Thymus (tissue), 14 donors: ENCODE results near the gene CWF19L1. TPM values are rescaled to one million over a fixed set of nuclear protein-coding genes. Genes with fewer than 3 reads are reported as not detected.
"Not testable (repeated sequence)": the region's sequence is repeated elsewhere in the genome, so short reads cannot be mapped to it uniquely, and the experiment has no call there.

ENCODE experiments used
- DNase-seq, 9 donors: peaks; one replicate each; pipeline ENCODE4 v3.0.0-alpha.2; 2013; ENCODE audit warnings: low spot score in 9 of 9, low read depth in 6 of 9, missing footprints in 1 of 9
- H3K27ac ChIP-seq, 2 donors: one replicate each; pipeline ENCODE4 v1.5.1; 2013; ENCODE audit warnings: control low read depth in 1 of 2, low read depth in 1 of 2, low read length in 1 of 2, mild to moderate bottlenecking in 1 of 2, moderate library complexity in 1 of 2
- H3K27me3 ChIP-seq, 2 donors: one replicate each; pipeline ENCODE4 v1.5.1; 2013; ENCODE audit warnings: low read length in 1 of 2; ENCODE audit not compliant: control insufficient read depth in 2 of 2, insufficient read depth in 1 of 2
- H3K36me3 ChIP-seq, 2 donors: one replicate each; pipeline ENCODE4 v1.5.1; 2013; ENCODE audit warnings: low read length in 1 of 2, mild to moderate bottlenecking in 1 of 2, moderate library complexity in 1 of 2; ENCODE audit not compliant: control insufficient read depth in 2 of 2, insufficient read depth in 2 of 2
- H3K4me1 ChIP-seq, 2 donors: one replicate each; pipeline ENCODE4 v1.5.1; 2013; ENCODE audit warnings: low read length in 2 of 2; ENCODE audit not compliant: control insufficient read depth in 2 of 2, insufficient read depth in 2 of 2
- H3K4me3 ChIP-seq, 2 donors: one replicate each; pipeline ENCODE4 v1.5.1; 2013; ENCODE audit warnings: low read length in 2 of 2, control low read depth in 1 of 2, mild to moderate bottlenecking in 1 of 2
- H3K9me3 ChIP-seq, 2 donors: one replicate each; pipeline ENCODE4 v1.5.1; 2013; ENCODE audit warnings: low read length in 1 of 2, mild to moderate bottlenecking in 1 of 2; ENCODE audit not compliant: control insufficient read depth in 2 of 2, insufficient read depth in 1 of 2
- WGBS: extraction: QIAGEN DNeasy Blood & Tissue Kit; methylation state at CpG from one replicate; pipeline ENCODE4 v1.1.7; 2013; 5-methylcytosine and 5-hydroxymethylcytosine counted together
- long read RNA-seq, 10 donors: transcript quantifications; one replicate each; lab custom pipeline, GENCODE V29; 2026
- polyA plus RNA-seq: library from polyadenylated mRNA; stranded (reverse); fragments of 200-250 nt; gene quantifications from one replicate; pipeline ENCODE4 v1.2.3, GENCODE V29; 2013
- total RNA-seq: library from RNA; stranded (reverse); fragments of 120-200 nt; gene quantifications from one replicate; pipeline ENCODE4 v1.2.4, GENCODE V29; 2013
- donor health status: healthy.

Gene CWF19L1
- total RNA-seq = 44.1 TPM
- polyA plus RNA-seq = 47.5 TPM
- long read RNA-seq, donor 1, partial matches to known transcripts = 0 of 1 reads
- long read RNA-seq, donor 1, other reads (novel, unspliced or antisense) = 0 of 1 reads
- long read RNA-seq, donor 2 = 0 reads
- long read RNA-seq, donor 3, partial matches to known transcripts = 0 of 2 reads
- long read RNA-seq, donor 3, other reads (novel, unspliced or antisense) = 0 of 2 reads
- long read RNA-seq, donor 4, partial matches to known transcripts = 9 of 10 reads
- long read RNA-seq, donor 4, other reads (novel, unspliced or antisense) = 0 of 10 reads
- long read RNA-seq, donor 5, partial matches to known transcripts = 0 of 2 reads
- long read RNA-seq, donor 5, other reads (novel, unspliced or antisense) = 0 of 2 reads
- long read RNA-seq, donor 6 = 0 reads
- long read RNA-seq, donor 7, transcript CWF19L1-201 (14 exons, 1,815 nt) = major isoform, 5 of 5 reads
- long read RNA-seq, donor 7, partial matches to known transcripts = 0 of 5 reads
- long read RNA-seq, donor 7, other reads (novel, unspliced or antisense) = 0 of 5 reads
- long read RNA-seq, donor 8 = 0 reads
- long read RNA-seq, donor 9, partial matches to known transcripts = 0 of 3 reads
- long read RNA-seq, donor 9, other reads (novel, unspliced or antisense) = 0 of 3 reads
- long read RNA-seq, donor 10, partial matches to known transcripts = 0 of 1 reads
- long read RNA-seq, donor 10, other reads (novel, unspliced or antisense) = 0 of 1 reads

- Histone ChIP-seq H3K4me1 (peaks cover 12 to 13% of the 10 kb centered on the region in 2 donors), H3K4me3 (peak within 1 kb of the TSS; percentile 99 to 100), H3K27ac (peak within 1 kb of the TSS; percentile 68 to 80), H3K9me3 (no peaks in the 10 kb centered on the region), H3K27me3 (no peaks in the 10 kb centered on the region), H3K36me3 (peaks cover 0 to 3% of the 10 kb centered on the region in 2 donors)
- 3% methylated on average over 49 of the region's 49 CpGs for WGBS
- DNase-seq = peak; percentile 58 to 88 (median 76)
Measured at GRCh38 chr10:100267239-100268104, at the start of gene CWF19L1. Gene CWF19L1, minus strand, starts transcription at chr10:100267638. Its CDS starts 45 bp downstream, at chr10:100267593.

DNA sequence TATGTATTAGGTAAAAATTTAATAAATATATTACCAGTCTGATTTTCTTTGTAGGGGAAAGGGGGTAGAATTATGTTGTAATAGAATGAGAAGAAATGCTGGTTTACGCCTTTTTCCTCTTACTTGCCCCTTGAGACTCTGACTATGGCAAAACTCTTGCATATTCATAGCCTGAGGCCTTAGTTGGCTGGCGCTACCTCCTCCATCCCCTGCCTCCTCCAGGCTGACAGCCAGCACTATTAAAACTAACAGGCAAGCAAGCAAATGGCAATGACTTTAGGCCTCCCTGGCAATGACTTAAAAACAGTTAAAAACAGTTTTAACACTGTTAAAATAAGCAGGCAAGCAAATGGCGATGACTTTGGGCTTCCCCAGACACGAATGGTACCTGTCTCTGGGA is 48.2 kb upstream of the CWF19L1 start:
- WGBS = 97% methylated on average over 4 of the region's 4 CpGs

GRCh38 chr10:100311298-100311697 is 43.9 kb upstream of the CWF19L1 start:
- Histone ChIP-seq H3K27me3 (peaks cover 2 to 13% of the 10 kb centered on the region in 2 donors), H3K9me3 (no peaks in the 10 kb centered on the region), H3K27ac (no peak overlapping the region), H3K4me1 (no peaks in the 10 kb centered on the region), H3K4me3 (no peak overlapping the region), H3K36me3 (no peaks in the 10 kb centered on the region)
- WGBS = 95% methylated on average over 4 of the region's 4 CpGs
- DNase-seq = no peak

More for the DNA sequence above, 48.2 kb upstream of the CWF19L1 start:
- DNase-seq = no peak
- Histone ChIP-seq H3K27me3 (peaks cover 2 to 15% of the 10 kb centered on the region in 2 donors), H3K4me1 (no peaks in the 10 kb centered on the region), H3K4me3 (no peak overlapping the region), H3K9me3 (no peaks in the 10 kb centered on the region), H3K36me3 (no peaks in the 10 kb centered on the region), H3K27ac (no peak overlapping the region)

DNA sequence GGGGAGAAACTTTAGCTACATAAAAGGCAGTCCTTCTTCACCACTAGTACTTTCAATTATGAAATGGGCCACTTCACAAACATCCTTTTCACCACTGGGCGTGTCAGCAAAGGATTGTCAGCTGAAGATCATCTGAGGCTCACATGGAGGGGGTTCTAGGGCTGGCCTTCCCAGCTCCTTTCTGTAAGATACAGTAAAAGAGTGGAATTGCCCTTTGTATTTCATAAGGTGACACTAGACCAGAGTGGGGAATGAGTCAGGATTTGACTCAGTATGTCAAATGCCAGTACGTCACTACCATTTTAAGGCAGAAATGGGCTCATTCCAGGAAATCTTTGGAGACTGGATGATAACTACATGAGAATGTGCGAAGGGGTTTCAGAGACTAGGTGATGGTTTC is 40.2 kb upstream of the CWF19L1 start:
- H3K27me3 ChIP-seq = peaks cover 0 to 23% of the 10 kb centered on the region in 2 donors
- no peak for DNase-seq
- no peak overlapping the region for H3K27ac ChIP-seq
- H3K4me1 ChIP-seq = no peaks in the 10 kb centered on the region
- H3K36me3 ChIP-seq = no peaks in the 10 kb centered on the region
- H3K9me3 ChIP-seq = no peaks in the 10 kb centered on the region
- H3K4me3 ChIP-seq = no peak overlapping the region
- 98% methylated on average over 3 of the region's 3 CpGs for WGBS

DNA sequence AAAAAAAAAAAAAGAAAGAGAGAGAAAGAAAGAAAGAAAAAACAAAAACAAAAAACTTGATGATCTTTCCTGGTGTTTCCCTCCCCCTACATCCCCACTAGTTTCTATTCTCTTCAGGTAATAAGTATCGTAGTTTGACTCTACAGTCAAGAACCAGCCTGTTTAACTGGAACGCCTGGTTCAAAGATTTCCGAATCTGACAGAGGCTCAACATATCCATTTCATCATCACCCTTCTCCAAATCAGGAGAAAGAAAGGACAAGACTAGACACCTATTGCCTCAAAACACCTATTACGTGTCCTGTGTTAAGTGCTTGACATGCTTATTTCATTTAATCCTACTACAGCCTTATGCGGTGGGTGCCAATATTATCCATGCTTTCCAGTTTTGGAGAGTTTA is 39.4 kb upstream of the CWF19L1 start:
- WGBS = 94% methylated on average over 5 of the region's 5 CpGs
- Histone ChIP-seq H3K27ac (no peak overlapping the region), H3K36me3 (no peaks in the 10 kb centered on the region), H3K9me3 (no peaks in the 10 kb centered on the region), H3K4me1 (no peaks in the 10 kb centered on the region), H3K27me3 (peaks cover 0 to 18% of the 10 kb centered on the region in 2 donors), H3K4me3 (no peak overlapping the region)
- no peak for DNase-seq

GRCh38 chr10:100304414-100304813 is 37.0 kb upstream of the CWF19L1 start:
- no peak overlapping the region for H3K27ac ChIP-seq
- H3K27me3 ChIP-seq = peaks cover 0 to 11% of the 10 kb centered on the region in 2 donors
- no peaks in the 10 kb centered on the region for H3K36me3 ChIP-seq
- H3K9me3 ChIP-seq = no peaks in the 10 kb centered on the region
- H3K4me1 ChIP-seq = no peaks in the 10 kb centered on the region
- 95% methylated on average over 3 of the region's 3 CpGs for WGBS
- no peak for DNase-seq
- H3K4me3 ChIP-seq = no peak overlapping the region

GRCh38 chr10:100303724-100304319 is 36.4 kb upstream of the CWF19L1 start:
- DNase-seq = no peak
- no peak overlapping the region for H3K4me3 ChIP-seq
- H3K4me1 ChIP-seq = no peaks in the 10 kb centered on the region
- H3K27me3 ChIP-seq = peaks cover 0 to 10% of the 10 kb centered on the region in 2 donors
- no peaks in the 10 kb centered on the region for H3K9me3 ChIP-seq
- WGBS = 41% methylated on average over 7 of the region's 7 CpGs
- H3K36me3 ChIP-seq = no peaks in the 10 kb centered on the region
- no peak overlapping the region for H3K27ac ChIP-seq

- not testable (repeated sequence) for H3K4me1 ChIP-seq, H3K36me3 ChIP-seq, DNase-seq, H3K27ac ChIP-seq, H3K4me3 ChIP-seq, H3K9me3 ChIP-seq
- 85% methylated on average over 5 of the region's 5 CpGs for WGBS
- peaks cover 0 to 18% of the 10 kb centered on the region in 2 donors for H3K27me3 ChIP-seq
Measured at GRCh38 chr10:100301123-100301522, 33.7 kb upstream of the CWF19L1 start.
